Endodermal cell (in vitro differentiated cells): Measurements from ENCODE around the gene CCND1. TPM values are rescaled to one million over a fixed set of nuclear protein-coding genes. Genes with fewer than 3 reads are reported as not detected.

Experiments
- DNase-seq: peaks from one replicate; pipeline ENCODE4 v3.0.0-alpha.2; 2017
- H3K27ac ChIP-seq: 2 replicates; pipeline ENCODE4 v1.5.1; 2013; ENCODE audit warnings: mild to moderate bottlenecking, low read depth, low read length, moderate library complexity
- H3K27me3 ChIP-seq: 2 replicates; pipeline ENCODE4 v1.6.1; 2013; ENCODE audit warnings: mild to moderate bottlenecking, low read length, moderate library complexity; ENCODE audit not compliant: insufficient read depth, control insufficient read depth, poor library complexity, severe bottlenecking
- H3K36me3 ChIP-seq: 2 replicates; pipeline ENCODE4 v1.7.0; 2013; ENCODE audit warnings: mild to moderate bottlenecking, low read length, moderate library complexity; ENCODE audit not compliant: control insufficient read depth, insufficient read depth
- H3K4me1 ChIP-seq: one replicate; pipeline ENCODE4 v1.7.0; 2013; ENCODE audit warnings: low read length; ENCODE audit not compliant: control insufficient read depth, insufficient read depth
- H3K4me3 ChIP-seq: 2 replicates; pipeline ENCODE4 v1.5.1; 2013; ENCODE audit warnings: mild to moderate bottlenecking, low read length, moderate library complexity
- H3K9ac ChIP-seq: 2 replicates; pipeline ENCODE4 v1.6.1; 2013; ENCODE audit warnings: mild to moderate bottlenecking, low read length, moderate library complexity; ENCODE audit not compliant: poor library complexity, severe bottlenecking; ENCODE audit errors: extremely low read depth
- H3K9me3 ChIP-seq: 2 replicates; pipeline ENCODE4 v1.6.1; 2013; ENCODE audit warnings: mild to moderate bottlenecking, low read length, moderate library complexity; ENCODE audit not compliant: control insufficient read depth
- H3K27ac Mint-ChIP-seq: 2 replicates; pipeline ENCODE4 v1.8.0; 2020; ENCODE audit warnings: mixed read lengths
- H3K27me3 Mint-ChIP-seq: 2 replicates; pipeline ENCODE4 v1.8.0; 2021; ENCODE audit warnings: mild to moderate bottlenecking, mixed read lengths; ENCODE audit not compliant: insufficient read depth
- H3K36me3 Mint-ChIP-seq: 2 replicates; pipeline ENCODE4 v1.8.0; 2020; ENCODE audit warnings: low read depth, mixed read lengths
- H3K4me1 Mint-ChIP-seq: 2 replicates; pipeline ENCODE4 v1.8.0; 2020; ENCODE audit warnings: mixed read lengths
- H3K4me3 Mint-ChIP-seq: 2 replicates; pipeline ENCODE4 v1.8.0; 2020; ENCODE audit warnings: mild to moderate bottlenecking, moderate library complexity, mixed read lengths
- H3K9me3 Mint-ChIP-seq: 2 replicates; pipeline ENCODE4 v1.8.0; 2020; ENCODE audit warnings: mild to moderate bottlenecking, mixed read lengths
- WGBS, 2 experiments: methylation state at CpG; one replicate each; pipeline versions ENCODE4 v1.1.5 to v1.1.7; 2013; ENCODE audit warnings: missing lambda C conversion rate in 2 of 2, mixed read lengths in 1 of 2; ENCODE audit not compliant: insufficient coverage in 1 of 2, insufficient read length in 1 of 2; 5-methylcytosine and 5-hydroxymethylcytosine counted together
- total RNA-seq, 2 donors: library from RNA; stranded (reverse); fragmentation: NEBNext Ultra II Directional in 1 of 2; extraction: Animal tissue kit (Norgen Biotek cat#: 25700) in 1 of 2; gene quantifications; 2 replicates in 1 of 2; 3 replicates in 1 of 2; pipeline ENCODE4 v1.2.1, GENCODE V29; 2021
- TF ChIP-seq, protein P1 (sequence below): fragments of 200-600 bp; sonication (generic); conservative IDR thresholded peaks from 2 replicates; pipeline ENCODE4 v1.5.0; 2021; ENCODE audit warnings: antibody characterized with exemption, mild to moderate bottlenecking

Gene CCND1
- total RNA-seq, 2 donors from 2014 or later = 65.7 to 214 TPM

DNA sequence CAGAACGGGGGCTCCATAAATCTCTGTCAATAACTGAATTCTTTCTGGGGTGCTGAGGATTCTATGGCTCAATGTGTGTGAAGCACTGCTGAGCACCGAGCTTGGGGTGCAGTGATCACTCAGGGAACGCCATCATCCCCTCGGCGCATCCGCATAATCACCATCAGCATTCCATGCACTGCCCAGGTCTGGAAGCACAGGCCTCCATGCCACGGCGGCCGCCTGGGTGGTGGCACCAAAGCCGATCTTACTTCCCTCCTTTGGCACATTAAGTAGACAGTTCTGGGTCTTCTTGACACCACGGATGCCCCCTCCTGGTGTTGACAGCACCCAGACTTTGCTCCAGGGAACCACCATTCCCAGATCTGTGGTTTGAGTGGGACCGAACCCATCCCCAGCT is 18.6 kb downstream of the CCND1 start:
- Mint-ChIP-seq H3K36me3 (peaks cover 22% of the 10 kb centered on the region), H3K4me1 (peaks cover 14% of the 10 kb centered on the region), H3K9me3 (no peaks in the 10 kb centered on the region), H3K27ac (no peak overlapping the region), H3K27me3 (no peaks in the 10 kb centered on the region), H3K4me3 (no peak overlapping the region)
- 96% methylated on average over 9 to 12 of the region's 12 CpGs for WGBS, 2 experiments
- DNase-seq = no peak
- Histone ChIP-seq H3K36me3 (peaks cover 6% of the 10 kb centered on the region), H3K27me3 (no peaks in the 10 kb centered on the region), H3K9ac (no peak overlapping the region), H3K27ac (no peak overlapping the region), H3K4me3 (no peak overlapping the region), H3K9me3 (no peaks in the 10 kb centered on the region), H3K4me1 (peaks cover 5% of the 10 kb centered on the region)
- TF ChIP-seq, protein P1, sequence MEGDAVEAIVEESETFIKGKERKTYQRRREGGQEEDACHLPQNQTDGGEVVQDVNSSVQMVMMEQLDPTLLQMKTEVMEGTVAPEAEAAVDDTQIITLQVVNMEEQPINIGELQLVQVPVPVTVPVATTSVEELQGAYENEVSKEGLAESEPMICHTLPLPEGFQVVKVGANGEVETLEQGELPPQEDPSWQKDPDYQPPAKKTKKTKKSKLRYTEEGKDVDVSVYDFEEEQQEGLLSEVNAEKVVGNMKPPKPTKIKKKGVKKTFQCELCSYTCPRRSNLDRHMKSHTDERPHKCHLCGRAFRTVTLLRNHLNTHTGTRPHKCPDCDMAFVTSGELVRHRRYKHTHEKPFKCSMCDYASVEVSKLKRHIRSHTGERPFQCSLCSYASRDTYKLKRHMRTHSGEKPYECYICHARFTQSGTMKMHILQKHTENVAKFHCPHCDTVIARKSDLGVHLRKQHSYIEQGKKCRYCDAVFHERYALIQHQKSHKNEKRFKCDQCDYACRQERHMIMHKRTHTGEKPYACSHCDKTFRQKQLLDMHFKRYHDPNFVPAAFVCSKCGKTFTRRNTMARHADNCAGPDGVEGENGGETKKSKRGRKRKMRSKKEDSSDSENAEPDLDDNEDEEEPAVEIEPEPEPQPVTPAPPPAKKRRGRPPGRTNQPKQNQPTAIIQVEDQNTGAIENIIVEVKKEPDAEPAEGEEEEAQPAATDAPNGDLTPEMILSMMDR = no peak

DNA sequence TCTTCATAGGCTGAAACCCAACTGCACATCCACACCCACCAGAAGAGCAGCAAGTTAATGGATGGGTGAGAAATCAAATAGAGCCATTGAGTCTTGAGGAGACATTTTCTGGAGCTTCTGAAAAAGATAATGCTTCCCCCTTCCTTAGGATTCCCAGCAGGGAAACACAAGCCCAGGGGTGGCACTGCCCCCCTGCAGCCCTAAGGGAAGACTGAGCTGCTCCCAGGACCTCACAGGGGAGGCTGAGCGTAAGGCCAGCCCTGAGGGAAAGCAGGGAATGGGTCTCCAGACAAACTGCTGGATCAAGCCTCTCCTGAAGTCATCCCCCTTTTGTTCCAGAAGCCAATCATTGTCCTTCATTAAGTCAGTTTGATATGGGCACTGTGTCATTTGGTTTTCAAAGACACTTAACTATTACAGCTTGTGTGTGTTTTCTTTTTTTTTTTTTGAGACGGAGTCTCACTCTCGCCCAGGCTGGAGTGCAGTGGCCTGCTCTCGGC is 19.1 kb downstream of the CCND1 start:
- Histone ChIP-seq H3K27me3 (no peaks in the 10 kb centered on the region), H3K9ac (no peak overlapping the region), H3K27ac (no peak overlapping the region), H3K4me3 (no peak overlapping the region), H3K36me3 (peaks cover 9% of the 10 kb centered on the region), H3K4me1 (peaks cover 5% of the 10 kb centered on the region), H3K9me3 (no peaks in the 10 kb centered on the region)
- Mint-ChIP-seq H3K9me3 (no peaks in the 10 kb centered on the region), H3K4me1 (peaks cover 14% of the 10 kb centered on the region), H3K4me3 (no peak overlapping the region), H3K27me3 (no peaks in the 10 kb centered on the region), H3K27ac (no peak overlapping the region), H3K36me3 (peaks cover 26% of the 10 kb centered on the region)
- 77 to 91% methylated on average over 3 to 4 of the region's 4 CpGs for WGBS, 2 experiments
- DNase-seq = no peak
- TF ChIP-seq, protein P1 = no peak

DNA sequence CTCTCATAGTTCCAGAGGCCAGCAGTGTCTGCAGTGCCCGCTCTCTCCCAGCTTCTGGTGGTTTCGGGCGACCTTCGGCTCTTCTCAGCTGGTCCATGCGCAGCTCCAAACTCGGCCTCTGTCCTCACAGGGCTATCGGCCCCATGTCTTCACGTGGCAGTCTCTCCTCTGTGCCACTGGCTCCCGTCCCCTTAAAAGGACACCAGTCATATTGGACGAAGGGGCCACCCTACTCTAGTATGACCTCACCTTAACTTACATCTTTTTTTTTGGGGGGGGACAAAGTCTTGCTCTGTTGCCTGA is 20.4 kb downstream of the CCND1 start:
- Histone ChIP-seq H3K36me3 (peaks cover 15% of the 10 kb centered on the region), H3K4me3 (no peak overlapping the region), H3K9me3 (no peaks in the 10 kb centered on the region), H3K27ac (no peak overlapping the region), H3K4me1 (peaks cover 5% of the 10 kb centered on the region), H3K27me3 (no peaks in the 10 kb centered on the region), H3K9ac (no peak overlapping the region)
- DNase-seq = no peak
- no peaks in the 10 kb centered on the region for H3K9me3 Mint-ChIP-seq
- WGBS, 2 experiments = 74 to 75% methylated on average over 9 to 10 of the region's 10 CpGs
- TF ChIP-seq, protein P1 = no peak
- H3K4me1 Mint-ChIP-seq = peaks cover 14% of the 10 kb centered on the region
- H3K27me3 Mint-ChIP-seq = no peaks in the 10 kb centered on the region
- H3K36me3 Mint-ChIP-seq = peaks cover 33% of the 10 kb centered on the region
- no peak overlapping the region for H3K27ac Mint-ChIP-seq
- H3K4me3 Mint-ChIP-seq = no peak overlapping the region
